Measurements from ENCODE around the gene UGT2A1.

The UGT2A1 gene

DNA sequence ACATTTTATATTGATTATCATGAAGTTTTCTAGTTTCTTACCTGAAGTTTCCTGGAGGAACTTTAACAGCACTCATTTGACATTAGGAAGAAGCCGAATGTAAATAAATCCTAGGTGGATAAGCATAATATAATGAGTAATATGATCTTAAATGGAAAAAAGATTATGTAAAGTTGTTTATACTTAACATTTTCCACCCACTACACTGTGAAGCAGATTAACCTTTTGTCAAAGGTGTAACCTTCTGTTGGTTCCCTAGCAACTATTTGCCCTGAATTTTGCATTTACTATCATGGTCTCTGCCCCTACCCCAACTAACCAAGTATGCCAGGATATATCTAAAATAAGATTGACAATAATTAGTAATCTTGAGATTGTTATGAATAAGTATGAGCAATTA is at the start of gene UGT2A1:
Gene UGT2A1, minus strand, starts transcription at position 101 of the 400 bp plus-strand sequence. CDS start 5,603 bp downstream, outside the sequence.
- no peaks in the 10 kb centered on the region for H3K36me3 ChIP-seq (ENCODE audit: control insufficient read depth, insufficient read depth, low read length)
- no peaks in the 10 kb centered on the region for H3K27me3 ChIP-seq (replicated peaks; ENCODE audit: control insufficient read depth, insufficient read depth, low read length)
- no peak within 1 kb of the TSS for H3K4me3 ChIP-seq (replicated peaks; ENCODE audit: low read depth, low read length)
- no peak for DNase-seq (ENCODE audit: extremely low read depth, insufficient read length)
- TF ChIP-seq, protein P1, sequence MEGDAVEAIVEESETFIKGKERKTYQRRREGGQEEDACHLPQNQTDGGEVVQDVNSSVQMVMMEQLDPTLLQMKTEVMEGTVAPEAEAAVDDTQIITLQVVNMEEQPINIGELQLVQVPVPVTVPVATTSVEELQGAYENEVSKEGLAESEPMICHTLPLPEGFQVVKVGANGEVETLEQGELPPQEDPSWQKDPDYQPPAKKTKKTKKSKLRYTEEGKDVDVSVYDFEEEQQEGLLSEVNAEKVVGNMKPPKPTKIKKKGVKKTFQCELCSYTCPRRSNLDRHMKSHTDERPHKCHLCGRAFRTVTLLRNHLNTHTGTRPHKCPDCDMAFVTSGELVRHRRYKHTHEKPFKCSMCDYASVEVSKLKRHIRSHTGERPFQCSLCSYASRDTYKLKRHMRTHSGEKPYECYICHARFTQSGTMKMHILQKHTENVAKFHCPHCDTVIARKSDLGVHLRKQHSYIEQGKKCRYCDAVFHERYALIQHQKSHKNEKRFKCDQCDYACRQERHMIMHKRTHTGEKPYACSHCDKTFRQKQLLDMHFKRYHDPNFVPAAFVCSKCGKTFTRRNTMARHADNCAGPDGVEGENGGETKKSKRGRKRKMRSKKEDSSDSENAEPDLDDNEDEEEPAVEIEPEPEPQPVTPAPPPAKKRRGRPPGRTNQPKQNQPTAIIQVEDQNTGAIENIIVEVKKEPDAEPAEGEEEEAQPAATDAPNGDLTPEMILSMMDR (IDR thresholded peaks at IDR 0.05; ENCODE audit: insufficient read depth, low read length, poor library complexity, severe bottlenecking), result no peak

DNA sequence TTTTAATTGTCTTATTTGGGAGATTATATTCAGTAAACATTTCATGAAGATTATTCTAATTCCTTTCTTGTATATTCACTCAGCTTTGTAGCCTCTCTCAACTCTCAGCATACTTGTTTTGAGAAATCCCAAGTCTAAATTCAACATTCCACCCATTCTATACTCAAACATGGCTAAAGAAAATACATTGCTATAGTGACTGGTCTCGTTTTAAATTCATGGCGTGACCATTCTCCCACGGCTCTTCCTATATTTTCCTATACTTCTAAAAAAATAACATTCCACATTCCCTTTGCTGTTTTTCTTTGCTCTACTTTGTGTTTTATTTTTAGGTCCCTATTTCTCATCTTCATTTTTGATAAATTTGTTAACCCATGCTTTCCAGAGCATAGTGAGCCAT is 49.2 kb upstream of the UGT2A1 start:
- Histone ChIP-seq H3K36me3 (ENCODE audit: control insufficient read depth, insufficient read depth, low read length) (no peaks in the 10 kb centered on the region), H3K4me3 (replicated peaks; ENCODE audit: low read depth, low read length) (no peak overlapping the region), H3K27me3 (replicated peaks; ENCODE audit: control insufficient read depth, insufficient read depth, low read length) (no peaks in the 10 kb centered on the region)
- TF ChIP-seq, protein P1 (IDR thresholded peaks at IDR 0.05; ENCODE audit: insufficient read depth, low read length, poor library complexity, severe bottlenecking), result no peak
- no peak for DNase-seq (ENCODE audit: extremely low read depth, insufficient read length)

DNA sequence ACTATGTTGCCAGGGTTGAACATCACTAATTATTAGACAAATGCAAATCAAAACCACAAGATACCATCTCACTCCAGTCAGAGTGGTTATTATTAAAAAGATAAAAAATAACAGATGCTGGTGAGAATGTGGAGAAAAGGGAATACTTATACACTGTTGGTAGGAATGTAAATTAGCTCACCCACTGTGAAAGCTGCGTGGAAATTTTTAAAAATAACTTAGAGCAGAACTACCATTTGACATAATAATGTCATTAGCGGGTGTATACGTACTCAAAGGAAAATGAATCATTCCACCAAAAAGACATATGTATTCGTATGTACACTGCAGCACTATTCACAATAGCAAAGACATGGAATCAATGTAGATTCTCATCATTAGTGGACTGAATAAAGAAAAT is 48.6 kb upstream of the UGT2A1 start:
- Histone ChIP-seq H3K4me3 (replicated peaks; ENCODE audit: low read depth, low read length) (no peak overlapping the region), H3K36me3 (ENCODE audit: control insufficient read depth, insufficient read depth, low read length) (no peaks in the 10 kb centered on the region), H3K27me3 (replicated peaks; ENCODE audit: control insufficient read depth, insufficient read depth, low read length) (no peaks in the 10 kb centered on the region)
- TF ChIP-seq, protein P1 (IDR thresholded peaks at IDR 0.05; ENCODE audit: insufficient read depth, low read length, poor library complexity, severe bottlenecking), result no peak
- no peak for DNase-seq (ENCODE audit: extremely low read depth, insufficient read length)

DNA sequence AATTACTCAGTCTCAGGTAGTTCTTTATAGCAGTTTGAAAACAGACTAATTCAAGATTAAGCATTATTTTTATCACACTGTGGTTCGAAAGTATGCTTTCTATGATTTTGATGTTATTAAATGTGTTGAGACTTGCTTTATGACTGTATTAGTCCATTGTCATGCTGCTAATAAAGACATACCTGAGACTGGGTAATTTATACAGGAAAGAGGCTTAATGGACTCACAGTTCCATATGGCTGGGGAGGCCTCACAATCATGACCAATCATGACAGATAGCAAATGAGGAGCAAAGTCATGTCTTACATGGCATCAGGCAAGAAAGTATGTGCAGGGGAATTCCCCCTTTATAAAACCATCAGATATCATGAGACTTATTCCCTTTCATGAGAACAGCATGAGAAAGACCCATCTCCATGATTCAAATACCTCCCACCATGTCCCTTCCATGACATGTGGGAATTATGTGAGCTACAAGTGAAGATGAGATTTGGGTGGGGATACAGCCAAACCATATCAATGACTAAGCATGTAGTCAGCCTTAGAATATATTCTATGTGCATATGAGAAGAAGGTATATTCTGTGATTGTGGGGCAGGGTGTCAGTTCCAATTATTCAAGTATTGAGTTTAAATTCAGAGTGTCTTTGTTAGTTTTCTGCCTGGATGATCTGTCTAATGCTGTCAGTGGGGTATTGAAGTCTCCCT is 44.6 kb upstream of the UGT2A1 start:
- Histone ChIP-seq H3K27me3 (replicated peaks; ENCODE audit: control insufficient read depth, insufficient read depth, low read length) (no peaks in the 10 kb centered on the region), H3K36me3 (ENCODE audit: control insufficient read depth, insufficient read depth, low read length) (no peaks in the 10 kb centered on the region), H3K4me3 (replicated peaks; ENCODE audit: low read depth, low read length) (no peak overlapping the region)
- TF ChIP-seq, protein P1 (IDR thresholded peaks at IDR 0.05; ENCODE audit: insufficient read depth, low read length, poor library complexity, severe bottlenecking), result no peak
- no peak for DNase-seq (ENCODE audit: extremely low read depth, insufficient read length)

DNA sequence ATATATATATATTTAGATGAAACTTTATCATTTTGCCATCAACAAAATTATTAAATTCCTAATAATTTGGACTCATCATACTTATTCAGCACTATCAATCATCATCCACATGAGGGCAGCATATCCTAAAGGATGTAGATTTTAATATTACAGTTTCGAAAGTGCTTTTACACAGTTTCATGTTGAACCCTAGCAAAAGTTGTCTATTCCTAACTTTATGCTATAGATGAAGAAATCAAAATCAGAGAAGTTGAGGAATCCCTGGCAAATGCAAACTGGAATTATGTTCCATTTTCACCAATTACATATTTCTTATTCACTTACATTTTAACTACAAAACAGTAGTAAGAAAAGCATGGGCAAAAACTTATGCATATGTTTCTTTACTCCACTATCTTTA is 36.6 kb upstream of the UGT2A1 start:
- H3K36me3 ChIP-seq (ENCODE audit: control insufficient read depth, insufficient read depth, low read length), result no peaks in the 10 kb centered on the region
- DNase-seq (ENCODE audit: extremely low read depth, insufficient read length), result peak; percentile 5

More for the DNA sequence above, 36.6 kb upstream of the UGT2A1 start:
- Histone ChIP-seq H3K4me3 (replicated peaks; ENCODE audit: low read depth, low read length) (no peak overlapping the region), H3K27me3 (replicated peaks; ENCODE audit: control insufficient read depth, insufficient read depth, low read length) (no peaks in the 10 kb centered on the region)
- TF ChIP-seq, protein P1 (IDR thresholded peaks at IDR 0.05; ENCODE audit: insufficient read depth, low read length, poor library complexity, severe bottlenecking), result peak; percentile 50

Measured in GM06990 (cell line).